HepG2 (cell line): ENCODE data around the gene PRCD. TPM values are rescaled to one million over a fixed set of nuclear protein-coding genes. Genes with fewer than 3 reads are reported as not detected.
A peak's percentile ranks its signal among the peaks of the same experiment; 100 is the strongest.

ENCODE experiments used
- AKNA ChIP-seq: sonication (generic); formaldehyde crosslinking; IDR thresholded peaks from 2 replicates; pipeline ENCODE4 v1.4.0; 2020; ENCODE audit warnings: missing genetic modification reagents, borderline replicate concordance
- EED ChIP-seq: sonication (generic); formaldehyde crosslinking; IDR thresholded peaks from 2 replicates; pipeline ENCODE4 v1.5.0; 2020; ENCODE audit warnings: mild to moderate bottlenecking, missing genetic modification reagents
- FOSL1 ChIP-seq: sonication (generic); formaldehyde crosslinking; IDR thresholded peaks from 2 replicates; pipeline ENCODE4 v1.9.0; 2021; ENCODE audit warnings: missing genetic modification reagents, borderline replicate concordance
- HBP1 ChIP-seq: IDR thresholded peaks from 2 replicates; pipeline ENCODE4 v1.6.1; 2016; ENCODE audit warnings: low read depth, control low read depth
- MBD4 ChIP-seq: IDR thresholded peaks from 2 replicates; pipeline ENCODE4 v1.6.1; 2012; ENCODE audit warnings: low read length, inconsistent platforms, borderline replicate concordance
- SOX5 ChIP-seq: IDR thresholded peaks from 2 replicates; pipeline ENCODE4 v1.6.1; 2016; ENCODE audit warnings: borderline replicate concordance
- THAP11 ChIP-seq: IDR thresholded peaks from 2 replicates; pipeline ENCODE4 v1.6.1; 2016; ENCODE audit warnings: missing biosample characterization, missing genetic modification reagents
- YEATS2 ChIP-seq: sonication (generic); formaldehyde crosslinking; IDR thresholded peaks from 2 replicates; pipeline ENCODE4 v1.4.0; 2020; ENCODE audit warnings: missing genetic modification reagents, borderline replicate concordance
- ZBTB7A ChIP-seq: sonication (generic); formaldehyde crosslinking; IDR thresholded peaks from 2 replicates; pipeline ENCODE4 v1.8.0; 2022; ENCODE audit warnings: mild to moderate bottlenecking, missing genetic modification reagents
- ZNF256 ChIP-seq: sonication (generic); formaldehyde crosslinking; conservative IDR thresholded peaks from 2 replicates; pipeline ENCODE4 v1.4.0; 2020; ENCODE audit warnings: missing genetic modification reagents
- ZNF326 ChIP-seq: sonication (generic); formaldehyde crosslinking; IDR thresholded peaks from 2 replicates; pipeline ENCODE4 v1.4.0; 2020; ENCODE audit warnings: missing genetic modification reagents, borderline replicate concordance
- ZNF512 ChIP-seq: sonication (generic); formaldehyde crosslinking; IDR thresholded peaks from 2 replicates; pipeline ENCODE4 v1.4.0; 2020; ENCODE audit warnings: mild to moderate bottlenecking, missing genetic modification reagents
- ZNF512B ChIP-seq: sonication (generic); formaldehyde crosslinking; IDR thresholded peaks from 2 replicates; pipeline ENCODE4 v1.5.1; 2020; ENCODE audit warnings: missing genetic modification reagents, mild to moderate bottlenecking, borderline replicate concordance
- ZNF549 ChIP-seq: sonication (generic); formaldehyde crosslinking; IDR thresholded peaks from 2 replicates; pipeline ENCODE4 v1.5.0; 2020; ENCODE audit warnings: missing genetic modification reagents
- ZNF747 ChIP-seq: sonication (generic); formaldehyde crosslinking; IDR thresholded peaks from 2 replicates; pipeline ENCODE4 v1.8.1; 2023; ENCODE audit warnings: missing genetic modification reagents, mild to moderate bottlenecking, borderline replicate concordance
- ZSCAN5A ChIP-seq: sonication (generic); formaldehyde crosslinking; IDR thresholded peaks from 2 replicates; pipeline ENCODE4 v1.8.0; 2022; ENCODE audit warnings: mild to moderate bottlenecking, missing genetic modification reagents, borderline replicate concordance
- polyA plus RNA-seq, 8 experiments: library from polyadenylated mRNA; depleted of rRNA in 3 of 8; stranded (reverse) in 7 of 8; unstranded in 1 of 8; fragments of >200 nt; fragmentation: Illumina TruSeq in 4 of 8; extraction: Trizol in 4 of 8; gene quantifications; 2 replicates each; pipeline versions ENCODE4 v1.2.1 to v1.2.3, GENCODE V29; 2011 to 2016; ENCODE audit warnings: low read depth in 4 of 8, missing spikeins in 1 of 8, mixed read lengths in 1 of 8; ENCODE audit not compliant: insufficient read depth in 1 of 8
- total RNA-seq, 5 experiments: library from RNA; depleted of rRNA; stranded (reverse); fragments of >200 nt; fragmentation: Illumina TruSeq; extraction: Trizol; gene quantifications; 2 replicates each; pipeline ENCODE4 v1.2.3, GENCODE V29; 2016; ENCODE audit warnings: low read depth in 1 of 5

Gene PRCD
- total and polyA plus RNA-seq, 2 of the 13 experiments (the other 11 are each of a cell fraction or from before 2014, with no cell fraction given) = 0.51 TPM; not detected in 1

- TF ChIP-seq THAP11 (CRISPR knock-in tag) (no peak), FOSL1 (no peak), HBP1 (CRISPR knock-in tag) (no peak), ZNF549 (CRISPR knock-in tag) (no peak), AKNA (no peak), ZNF512 (CRISPR knock-in tag) (no peak), ZNF326 (no peak), SOX5 (CRISPR knock-in tag) (no peak), ZNF747 (CRISPR knock-in tag) (0 out of 2 replicates have a peak, but pooled peaks have one; percentile 30), YEATS2 (no peak), ZBTB7A (CRISPR knock-in tag) (0 out of 2 replicates have a peak, but pooled peaks have one; percentile 55), EED (CRISPR knock-in tag) (0 out of 2 replicates have a peak, but pooled peaks have one; percentile 26), MBD4 (no peak), ZSCAN5A (CRISPR knock-in tag) (no peak), ZNF512B (CRISPR knock-in tag) (0 out of 2 replicates have a peak, but pooled peaks have one; percentile 50), ZNF256 (CRISPR knock-in tag) (no peak)
These were observed 45.3 kb downstream of the PRCD start (continued) for GRCh38 chr17:76585033-76585648.
